SK-N-SH (cell line): Measurements from ENCODE around the gene DDX4. TPM values are rescaled to one million over a fixed set of nuclear protein-coding genes. Genes with fewer than 3 reads are reported as not detected.

Source experiments
- CTCF ChIA-PET: fragments of 300-600, 350-600 bp; formaldehyde crosslinking; extraction: SDS; loops from one replicate; lab custom pipeline; 2021; lab: Yijun Ruan, JAX
- POLR2A ChIA-PET: fragments of 350-600 bp; sonication (Branson Sonifier 250); formaldehyde crosslinking; extraction: SDS; loops from one replicate; lab custom pipeline; 2020; ENCODE audit warnings: antibody characterized with exemption, inconsistent platforms; lab: Yijun Ruan, JAX
- DNase-seq: peaks from one replicate; pipeline ENCODE4 v3.0.0; 2012
- H2AFZ ChIP-seq: fragments of 200-600 bp; sonication (generic); 2 replicates; pipeline ENCODE4 v1.8.1; 2016; ENCODE audit warnings: antibody characterized with exemption, mild to moderate bottlenecking, low read depth
- H3F3A ChIP-seq: fragments of 200-600 bp; sonication (generic); replicated peaks from 2 replicates; pipeline ENCODE3; 2016; ENCODE audit warnings: antibody characterized with exemption, mild to moderate bottlenecking; ENCODE audit not compliant: insufficient read depth
- H3K27ac ChIP-seq, 2 experiments: fragments of 200-500 bp in 1 of 2; fragments of 200-600 bp in 1 of 2; sonication (Bioruptor generic) in 1 of 2; sonication (generic), shearing (Covaris generic) in 1 of 2; 2 replicates each; pipeline versions ENCODE4 v1.5.1 to v1.6.1; 2014 to 2016; ENCODE audit warnings: low read depth in 2 of 2, inconsistent platforms in 1 of 2, low read length in 1 of 2, mild to moderate bottlenecking in 1 of 2, mixed read lengths in 1 of 2
- H3K27me3 ChIP-seq: fragments of 200-600 bp; sonication (generic), shearing (Covaris generic); 2 replicates; pipeline ENCODE4 v1.6.1; 2016; ENCODE audit warnings: mixed run types; ENCODE audit not compliant: insufficient read depth
- H3K36me3 ChIP-seq, 2 experiments: fragments of 200-500 bp in 1 of 2; fragments of 200-600 bp in 1 of 2; sonication (Bioruptor generic) in 1 of 2; sonication (generic) in 1 of 2; replicated peaks in 1 of 2; 2 replicates each; pipeline versions ENCODE3 to v1.5.1; 2014 to 2016; ENCODE audit warnings: low read length in 1 of 2, mild to moderate bottlenecking in 1 of 2; ENCODE audit not compliant: insufficient read depth in 2 of 2, control insufficient read depth in 1 of 2
- H3K4me1 ChIP-seq, 2 experiments: fragments of 200-500 bp in 1 of 2; fragments of 200-600 bp in 1 of 2; sonication (Bioruptor generic) in 1 of 2; sonication (generic), shearing (Covaris generic) in 1 of 2; 2 replicates each; pipeline versions ENCODE4 v1.5.1 to v1.6.1; 2014 to 2016; ENCODE audit warnings: low read depth in 1 of 2, low read length in 1 of 2, mixed run types in 1 of 2; ENCODE audit not compliant: insufficient read depth in 2 of 2, control insufficient read depth in 1 of 2
- H3K4me2 ChIP-seq: fragments of 200-600 bp; sonication (generic), shearing (Covaris generic); 2 replicates; pipeline ENCODE4 v1.6.1; 2017; ENCODE audit warnings: mixed run types
- H3K4me3 ChIP-seq, 2 experiments: fragments of 200-500 bp in 1 of 2; fragments of 200-600 bp in 1 of 2; sonication (Bioruptor generic) in 1 of 2; sonication (generic), shearing (Covaris generic) in 1 of 2; 2 replicates each; pipeline versions ENCODE4 v1.5.1 to v1.8.1; 2014 to 2016; ENCODE audit warnings: low read depth in 2 of 2, inconsistent platforms in 1 of 2, low read length in 1 of 2, mild to moderate bottlenecking in 1 of 2, mixed read lengths in 1 of 2, moderate library complexity in 1 of 2
- H3K79me2 ChIP-seq: fragments of 200-600 bp; sonication (generic); 2 replicates; pipeline ENCODE4 v1.8.1; 2017; ENCODE audit warnings: mild to moderate bottlenecking; ENCODE audit not compliant: insufficient read depth
- H3K9ac ChIP-seq: fragments of 200-600 bp; sonication (generic); 2 replicates; pipeline ENCODE4 v1.6.1; 2017; ENCODE audit warnings: mixed run types
- H3K9me2 ChIP-seq: fragments of 200-600 bp; sonication (generic); 2 replicates; pipeline ENCODE4 v1.6.1; 2017; ENCODE audit warnings: mixed run types
- H3K9me3 ChIP-seq: fragments of 200-600 bp; sonication (generic); 2 replicates; pipeline ENCODE4 v1.6.1; 2017; ENCODE audit warnings: mixed run types, mild to moderate bottlenecking, moderate library complexity
- H4K20me1 ChIP-seq: fragments of 200-600 bp; sonication (generic); 2 replicates; pipeline ENCODE4 v1.6.1; 2017; ENCODE audit warnings: mild to moderate bottlenecking, mixed run types; ENCODE audit not compliant: insufficient read depth
- CTCF ChIP-seq: fragments of 200-600 bp; sonication (generic); IDR thresholded peaks from 2 replicates; pipeline ENCODE4 v1.6.1; 2017; ENCODE audit warnings: antibody characterized with exemption, mild to moderate bottlenecking, moderate library complexity
- EZH2phosphoT487 ChIP-seq: fragments of 200-600 bp; sonication (generic); IDR thresholded peaks from 2 replicates; pipeline ENCODE4 v1.6.1; 2017; ENCODE audit warnings: low read depth, mixed run types, mild to moderate bottlenecking, antibody characterized with exemption, moderate library complexity, borderline replicate concordance
- FOSL2 ChIP-seq: IDR thresholded peaks from 2 replicates; pipeline ENCODE4 v1.4.0; 2012; ENCODE audit warnings: low read depth, mild to moderate bottlenecking, moderate library complexity, borderline replicate concordance
- FOXM1 ChIP-seq: IDR thresholded peaks from 2 replicates; pipeline ENCODE4 v1.4.0; 2012; ENCODE audit warnings: low read depth, mild to moderate bottlenecking
- GABPA ChIP-seq: IDR thresholded peaks from 2 replicates; pipeline ENCODE4 v1.4.0; 2012; ENCODE audit warnings: low read depth, mild to moderate bottlenecking
- GATA2 ChIP-seq: sonication (generic); formaldehyde crosslinking; IDR thresholded peaks from 2 replicates; pipeline ENCODE4 v1.5.0; 2020; ENCODE audit warnings: mild to moderate bottlenecking, missing genetic modification reagents
- JUND ChIP-seq: IDR thresholded peaks from 2 replicates; pipeline ENCODE4 v1.4.0; 2012
- NFIC ChIP-seq: IDR thresholded peaks from 2 replicates; pipeline ENCODE4 v1.4.0; 2012; ENCODE audit warnings: borderline replicate concordance
- NRF1 ChIP-seq: IDR thresholded peaks from 2 replicates; pipeline ENCODE4 v1.6.1; 2012; ENCODE audit warnings: low read depth, mild to moderate bottlenecking, low read length
- RCOR1 ChIP-seq: fragments of 150-350 bp; IDR thresholded peaks from 2 replicates; pipeline ENCODE4 v1.6.1; 2017; ENCODE audit warnings: antibody characterized with exemption, low read length
- RFX5 ChIP-seq: IDR thresholded peaks from 2 replicates; pipeline ENCODE4 v1.6.1; 2012; ENCODE audit warnings: mild to moderate bottlenecking, improper control_type of control experiment, low read length
- RXRA ChIP-seq: IDR thresholded peaks from 2 replicates; pipeline ENCODE4 v1.4.0; 2012; ENCODE audit warnings: low read depth, mild to moderate bottlenecking, borderline replicate concordance
- SIN3A ChIP-seq: IDR thresholded peaks from 2 replicates; pipeline ENCODE4 v1.6.1; 2012; ENCODE audit warnings: low read depth, mild to moderate bottlenecking, low read length, moderate library complexity, borderline replicate concordance
- TCF12 ChIP-seq: IDR thresholded peaks from 2 replicates; pipeline ENCODE4 v1.4.0; 2012
- TEAD4 ChIP-seq: IDR thresholded peaks from 2 replicates; pipeline ENCODE4 v1.4.0; 2012; ENCODE audit warnings: mild to moderate bottlenecking, borderline replicate concordance; ENCODE audit not compliant: insufficient read depth
- WGBS: methylation state at CpG from one replicate; pipeline ENCODE4 v1.1.6; 2017; ENCODE audit warnings: low lambda C conversion rate; 5-methylcytosine and 5-hydroxymethylcytosine counted together
- polyA plus RNA-seq, 3 experiments: library from polyadenylated mRNA; depleted of rRNA; stranded (reverse); fragments of >200 nt; gene quantifications; 2 replicates each; pipeline ENCODE4 v1.2.3, GENCODE V29; 2012
- TF ChIP-seq, protein P1 (sequence below): fragments of 150-350 bp; IDR thresholded peaks from 2 replicates; pipeline ENCODE4 v1.6.1; 2016; ENCODE audit warnings: mild to moderate bottlenecking, low read depth, low read length
- TF ChIP-seq, protein P2 (sequence below): IDR thresholded peaks from 2 replicates; pipeline ENCODE4 v1.4.0; 2012; ENCODE audit warnings: low read depth
- TF ChIP-seq, protein P3 (sequence below): IDR thresholded peaks from 2 replicates; pipeline ENCODE4; 2012
- TF ChIP-seq, protein P4 (sequence below): IDR thresholded peaks from 2 replicates; pipeline ENCODE4 v1.6.1; 2012; ENCODE audit warnings: mild to moderate bottlenecking, low read depth, low read length, moderate library complexity

DDX4 gene
- polyA plus RNA-seq, 1 of the 3 experiments (the other 2 are of a cell fraction) = not detected

DNA sequence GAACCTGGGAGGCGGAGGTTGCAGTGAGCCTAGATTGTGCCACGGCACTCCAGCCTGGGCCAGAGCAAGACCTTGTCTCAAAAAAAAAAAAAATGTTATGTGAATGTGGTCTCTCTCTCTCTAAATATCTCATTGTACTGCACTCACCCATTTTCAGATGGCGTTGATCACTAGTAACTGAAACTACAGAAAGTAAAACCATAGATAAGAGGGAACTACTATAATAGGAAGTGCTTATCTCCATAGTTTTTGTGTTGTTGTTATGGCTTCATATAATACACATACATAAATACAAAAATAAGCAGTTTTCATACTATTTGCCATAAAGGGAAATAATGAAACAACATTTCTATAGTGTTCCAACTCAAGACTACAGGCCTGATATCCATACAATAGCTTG, 122.4 kb downstream of the DDX4 start:
- Histone ChIP-seq H3K27me3 (no peaks in the 10 kb centered on the region), H3K9me3 (no peaks in the 10 kb centered on the region), H3K9ac (no peak overlapping the region), H4K20me1 (no peaks in the 10 kb centered on the region), H3K4me2 (no peak overlapping the region), H3K4me1 (no peaks in the 10 kb centered on the region), H3K79me2 (no peaks in the 10 kb centered on the region), H3K9me2 (no peaks in the 10 kb centered on the region), H3K4me3 (no peak overlapping the region), H2AFZ (no peak overlapping the region), H3K36me3 (no peaks in the 10 kb centered on the region), H3F3A (no peaks in the 10 kb centered on the region), H3K27ac (no peak overlapping the region)
- no peak for TF ChIP-seq JUND
- no peak for TF ChIP-seq EZH2phosphoT487
- no peak for TF ChIP-seq RCOR1
- TF ChIP-seq, protein P1, sequence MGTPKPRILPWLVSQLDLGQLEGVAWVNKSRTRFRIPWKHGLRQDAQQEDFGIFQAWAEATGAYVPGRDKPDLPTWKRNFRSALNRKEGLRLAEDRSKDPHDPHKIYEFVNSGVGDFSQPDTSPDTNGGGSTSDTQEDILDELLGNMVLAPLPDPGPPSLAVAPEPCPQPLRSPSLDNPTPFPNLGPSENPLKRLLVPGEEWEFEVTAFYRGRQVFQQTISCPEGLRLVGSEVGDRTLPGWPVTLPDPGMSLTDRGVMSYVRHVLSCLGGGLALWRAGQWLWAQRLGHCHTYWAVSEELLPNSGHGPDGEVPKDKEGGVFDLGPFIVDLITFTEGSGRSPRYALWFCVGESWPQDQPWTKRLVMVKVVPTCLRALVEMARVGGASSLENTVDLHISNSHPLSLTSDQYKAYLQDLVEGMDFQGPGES = no peak
- TF ChIP-seq FOSL2 = no peak
- TF ChIP-seq, protein P2, sequence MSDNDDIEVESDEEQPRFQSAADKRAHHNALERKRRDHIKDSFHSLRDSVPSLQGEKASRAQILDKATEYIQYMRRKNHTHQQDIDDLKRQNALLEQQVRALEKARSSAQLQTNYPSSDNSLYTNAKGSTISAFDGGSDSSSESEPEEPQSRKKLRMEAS = no peak
- no peak for TF ChIP-seq GATA2 (CRISPR knock-in tag)
- TF ChIP-seq GABPA = no peak
- TF ChIP-seq NFIC = no peak
- TF ChIP-seq, protein P3, sequence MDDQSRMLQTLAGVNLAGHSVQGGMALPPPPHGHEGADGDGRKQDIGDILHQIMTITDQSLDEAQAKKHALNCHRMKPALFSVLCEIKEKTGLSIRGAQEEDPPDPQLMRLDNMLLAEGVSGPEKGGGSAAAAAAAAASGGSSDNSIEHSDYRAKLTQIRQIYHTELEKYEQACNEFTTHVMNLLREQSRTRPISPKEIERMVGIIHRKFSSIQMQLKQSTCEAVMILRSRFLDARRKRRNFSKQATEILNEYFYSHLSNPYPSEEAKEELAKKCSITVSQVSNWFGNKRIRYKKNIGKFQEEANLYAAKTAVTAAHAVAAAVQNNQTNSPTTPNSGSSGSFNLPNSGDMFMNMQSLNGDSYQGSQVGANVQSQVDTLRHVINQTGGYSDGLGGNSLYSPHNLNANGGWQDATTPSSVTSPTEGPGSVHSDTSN = no peak
- no peak for TF ChIP-seq RXRA
- TF ChIP-seq, protein P4, sequence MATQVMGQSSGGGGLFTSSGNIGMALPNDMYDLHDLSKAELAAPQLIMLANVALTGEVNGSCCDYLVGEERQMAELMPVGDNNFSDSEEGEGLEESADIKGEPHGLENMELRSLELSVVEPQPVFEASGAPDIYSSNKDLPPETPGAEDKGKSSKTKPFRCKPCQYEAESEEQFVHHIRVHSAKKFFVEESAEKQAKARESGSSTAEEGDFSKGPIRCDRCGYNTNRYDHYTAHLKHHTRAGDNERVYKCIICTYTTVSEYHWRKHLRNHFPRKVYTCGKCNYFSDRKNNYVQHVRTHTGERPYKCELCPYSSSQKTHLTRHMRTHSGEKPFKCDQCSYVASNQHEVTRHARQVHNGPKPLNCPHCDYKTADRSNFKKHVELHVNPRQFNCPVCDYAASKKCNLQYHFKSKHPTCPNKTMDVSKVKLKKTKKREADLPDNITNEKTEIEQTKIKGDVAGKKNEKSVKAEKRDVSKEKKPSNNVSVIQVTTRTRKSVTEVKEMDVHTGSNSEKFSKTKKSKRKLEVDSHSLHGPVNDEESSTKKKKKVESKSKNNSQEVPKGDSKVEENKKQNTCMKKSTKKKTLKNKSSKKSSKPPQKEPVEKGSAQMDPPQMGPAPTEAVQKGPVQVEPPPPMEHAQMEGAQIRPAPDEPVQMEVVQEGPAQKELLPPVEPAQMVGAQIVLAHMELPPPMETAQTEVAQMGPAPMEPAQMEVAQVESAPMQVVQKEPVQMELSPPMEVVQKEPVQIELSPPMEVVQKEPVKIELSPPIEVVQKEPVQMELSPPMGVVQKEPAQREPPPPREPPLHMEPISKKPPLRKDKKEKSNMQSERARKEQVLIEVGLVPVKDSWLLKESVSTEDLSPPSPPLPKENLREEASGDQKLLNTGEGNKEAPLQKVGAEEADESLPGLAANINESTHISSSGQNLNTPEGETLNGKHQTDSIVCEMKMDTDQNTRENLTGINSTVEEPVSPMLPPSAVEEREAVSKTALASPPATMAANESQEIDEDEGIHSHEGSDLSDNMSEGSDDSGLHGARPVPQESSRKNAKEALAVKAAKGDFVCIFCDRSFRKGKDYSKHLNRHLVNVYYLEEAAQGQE = no peak
- no peak for TF ChIP-seq FOXM1
- no peak for TF ChIP-seq NRF1
- no peak for TF ChIP-seq SIN3A
- no peak for TF ChIP-seq CTCF
- TF ChIP-seq TEAD4 = no peak
- no peak for TF ChIP-seq RFX5
- TF ChIP-seq TCF12 = no peak
- DNase-seq = no peak
- 71% methylated on average over 3 of the region's 3 CpGs for WGBS
- ChIA-PET POLR2A (no interaction called here), CTCF (no interaction called here)
